DMS114 treated with DMSO at 0.1 percent for 48 hours (cell line): ENCODE measurements around the gene OTOS.

Experiments used
- DNase-seq: peaks from one replicate; lab custom pipeline; 2025; ENCODE audit not compliant: unreplicated experiment; lab: John Stamatoyannopoulos, UW

The OTOS gene

DNA sequence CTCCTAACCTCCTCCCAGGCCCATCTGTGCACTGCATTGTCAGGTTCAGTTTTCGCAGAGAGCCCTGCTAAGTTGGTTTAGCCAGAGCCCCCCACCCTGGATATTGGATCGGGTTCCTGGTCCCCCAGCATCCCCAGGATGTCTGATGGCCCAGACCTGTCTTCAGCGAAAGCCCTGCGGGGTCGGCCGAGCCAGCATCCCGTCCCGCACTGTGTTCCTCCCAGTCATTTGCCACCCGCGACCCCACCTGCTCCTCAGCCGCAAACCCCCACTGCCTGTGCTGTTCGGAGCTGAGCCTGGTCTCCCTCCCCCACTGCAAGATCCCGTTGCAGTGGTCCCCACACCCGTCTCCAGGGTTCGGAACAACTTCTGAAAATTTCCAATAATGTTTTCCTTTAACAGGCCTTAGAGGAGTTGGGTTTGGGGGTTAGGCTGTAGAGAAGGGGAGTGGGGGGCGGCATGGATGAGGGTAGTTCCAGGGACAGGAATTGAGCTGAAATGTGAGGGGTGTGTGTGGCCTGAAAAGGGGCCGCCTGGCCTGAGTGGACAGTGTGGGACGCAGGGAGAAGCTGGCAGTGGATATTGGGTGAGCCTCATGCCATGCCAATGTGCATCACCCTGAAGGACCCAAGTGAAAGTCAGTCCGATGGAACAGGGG is 2.7 kb downstream of the OTOS start:
- DNase-seq = no peak

DNA sequence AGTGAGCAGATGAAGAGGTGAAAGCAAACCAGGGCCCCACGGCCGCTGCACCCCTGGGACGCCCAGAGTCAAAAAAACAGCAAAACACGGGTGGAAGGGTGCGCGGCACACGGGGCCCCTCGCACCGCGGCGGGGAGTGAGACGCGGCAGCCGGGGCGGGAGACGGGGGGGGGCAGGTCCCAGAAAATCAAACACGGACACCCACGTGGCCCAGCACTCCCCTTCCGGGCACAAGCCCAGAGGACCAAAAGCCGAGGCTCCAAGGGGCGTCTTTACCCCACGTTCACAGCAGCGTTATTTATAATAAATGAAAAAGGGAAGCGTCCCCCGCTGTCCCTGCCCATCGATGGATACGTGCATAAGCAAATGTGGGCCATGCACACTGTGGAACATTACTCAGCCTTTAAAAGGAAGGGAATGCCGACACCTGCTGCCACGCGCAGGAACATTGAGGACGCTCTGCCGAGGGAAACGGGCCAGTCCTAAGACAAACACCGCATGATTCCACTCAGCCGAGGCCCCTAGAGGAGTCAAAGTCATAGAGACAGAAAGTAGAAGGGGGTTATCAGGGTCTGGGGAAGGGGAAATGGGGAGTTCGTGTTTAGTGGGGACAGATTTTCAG is 3.7 kb downstream of the OTOS start:
- DNase-seq = no peak

DNA sequence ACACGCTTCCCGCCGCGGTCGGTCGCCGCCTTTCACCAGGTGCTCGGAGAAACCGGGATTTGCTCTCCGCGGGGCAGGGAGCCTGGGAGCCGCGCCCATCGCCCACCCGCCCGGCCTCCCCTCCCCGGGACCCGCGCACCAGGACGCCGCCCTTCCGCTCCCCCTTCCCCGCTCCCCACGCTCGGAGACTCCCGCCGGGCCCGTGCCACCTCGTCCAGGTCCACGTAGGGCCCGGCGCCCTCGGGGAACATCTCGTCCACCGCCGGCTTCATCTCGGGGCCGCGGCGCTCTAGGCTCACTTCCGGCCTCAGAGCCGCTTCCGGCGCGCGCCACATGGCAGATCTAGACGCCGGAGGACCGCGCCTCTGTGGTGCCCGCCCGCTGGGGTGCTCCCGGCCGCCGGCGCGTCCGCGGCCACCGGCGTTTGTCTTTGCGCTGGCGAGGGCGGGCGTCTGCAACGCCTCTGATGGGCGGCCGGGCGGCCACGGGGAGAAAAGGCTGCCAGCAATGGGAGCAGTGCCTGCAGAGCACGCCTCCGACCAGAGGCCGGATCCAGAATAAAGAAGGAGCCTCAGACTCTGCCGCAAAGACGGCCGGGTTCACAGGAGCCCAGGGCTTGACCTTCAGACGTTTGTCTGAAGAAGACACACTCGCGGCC is 4.3 kb downstream of the OTOS start, which contains the start of gene COPS9:
Gene COPS9 (minus strand): TSS at position 293 of the 658 bp plus-strand sequence. CDS start 21 bp downstream, at position 272.
- peak; percentile 69 for DNase-seq

DNA sequence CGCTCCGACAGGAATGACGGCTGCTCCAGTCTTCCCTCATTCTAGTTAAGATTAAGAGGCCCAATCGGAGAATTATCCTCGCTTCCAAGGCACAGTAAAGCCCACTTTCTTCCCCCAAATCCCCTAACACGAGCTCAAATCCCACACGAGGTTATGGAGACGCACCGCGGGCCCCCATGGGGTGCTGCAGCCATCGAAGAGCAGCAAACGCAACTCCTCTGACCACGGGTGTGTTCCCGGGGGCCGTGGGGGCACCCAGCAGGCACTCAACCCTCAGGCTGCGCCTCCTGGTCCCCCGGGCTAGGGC is 4.8 kb downstream of the OTOS start:
- no peak for DNase-seq

DNA sequence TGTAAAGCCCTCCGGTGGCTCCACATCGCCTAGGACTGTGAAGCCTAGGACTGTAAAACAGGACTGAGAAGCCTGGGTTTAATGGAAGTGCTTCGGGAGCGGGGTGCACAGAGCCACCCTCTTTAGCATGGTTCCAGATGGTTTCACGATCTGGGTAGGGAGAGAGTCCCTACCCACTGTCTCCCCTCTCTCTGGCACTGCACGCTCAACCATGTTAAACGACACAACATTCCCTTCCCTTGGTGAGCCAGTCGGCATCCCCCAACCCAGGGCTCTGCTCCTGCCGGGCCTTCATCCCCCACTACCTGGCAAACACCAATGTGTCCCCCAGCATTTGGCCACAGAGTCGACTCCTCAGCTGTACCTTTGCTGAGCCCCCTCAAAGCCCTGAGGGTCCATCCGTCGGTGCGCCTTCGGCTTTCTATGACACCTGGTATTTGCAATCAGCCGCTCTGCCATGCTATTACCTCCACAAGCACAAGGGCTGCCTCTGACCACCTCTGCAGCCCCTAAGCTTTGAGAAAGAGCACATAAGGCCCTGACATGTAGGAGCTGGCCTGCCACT is 5.4 kb downstream of the OTOS start:
- DNase-seq = no peak

DNA sequence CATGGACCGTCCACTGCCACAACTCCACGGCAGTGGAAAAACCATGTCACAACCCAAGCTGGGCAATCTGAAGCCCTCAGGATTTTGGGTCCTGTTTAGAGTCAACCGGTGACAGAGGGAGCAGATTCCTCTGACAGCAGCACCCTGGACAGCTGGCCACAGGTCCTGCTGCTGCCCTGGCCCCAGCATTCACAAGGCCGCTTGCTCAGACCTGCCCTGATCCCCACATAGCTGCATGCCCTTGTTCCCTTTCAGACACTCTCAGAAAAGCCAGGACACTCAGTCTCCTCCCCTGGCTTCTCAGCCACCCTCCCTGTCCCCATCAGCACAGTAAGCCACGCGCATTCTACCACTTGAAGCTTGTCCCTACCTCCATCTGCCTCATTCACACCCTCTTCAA is 6.0 kb downstream of the OTOS start:
- no peak for DNase-seq

DNA sequence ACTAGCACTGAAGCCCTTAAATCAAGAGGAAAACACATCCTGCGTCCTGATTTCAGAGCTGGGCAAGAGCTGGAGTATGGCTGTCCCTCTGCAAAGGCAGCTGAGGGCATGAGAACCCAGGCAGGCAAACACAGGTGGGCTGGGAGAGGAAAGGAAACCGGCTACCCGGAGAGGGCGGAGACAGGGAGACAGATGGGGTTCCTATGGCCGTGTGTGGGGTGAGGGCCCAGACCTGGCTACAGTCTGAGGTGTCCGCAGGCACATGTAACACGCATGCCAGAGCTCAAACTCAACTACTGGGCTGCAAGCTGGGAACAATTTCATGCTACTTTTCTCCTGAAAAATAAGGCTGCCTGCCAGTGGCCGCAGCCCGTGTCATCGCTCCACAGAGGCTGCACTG is 7.1 kb downstream of the OTOS start:
- no peak for DNase-seq

DNA sequence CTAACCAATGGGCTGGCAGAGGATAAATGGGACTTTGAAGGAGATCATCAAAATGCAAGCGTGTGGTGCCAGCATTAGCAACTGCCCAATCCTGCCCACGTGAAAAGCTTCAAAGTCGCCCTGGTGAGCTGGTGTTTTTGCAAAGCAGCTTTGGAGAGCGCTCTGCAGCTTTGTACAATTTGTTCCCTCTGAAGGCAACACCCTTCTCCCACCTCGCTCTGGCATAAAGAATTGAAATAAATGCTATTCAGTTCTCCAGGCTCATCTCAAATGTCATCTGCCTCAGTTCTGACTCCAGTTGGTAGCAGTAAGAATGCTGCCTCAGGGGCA is 7.8 kb downstream of the OTOS start:
- no peak for DNase-seq

DNA sequence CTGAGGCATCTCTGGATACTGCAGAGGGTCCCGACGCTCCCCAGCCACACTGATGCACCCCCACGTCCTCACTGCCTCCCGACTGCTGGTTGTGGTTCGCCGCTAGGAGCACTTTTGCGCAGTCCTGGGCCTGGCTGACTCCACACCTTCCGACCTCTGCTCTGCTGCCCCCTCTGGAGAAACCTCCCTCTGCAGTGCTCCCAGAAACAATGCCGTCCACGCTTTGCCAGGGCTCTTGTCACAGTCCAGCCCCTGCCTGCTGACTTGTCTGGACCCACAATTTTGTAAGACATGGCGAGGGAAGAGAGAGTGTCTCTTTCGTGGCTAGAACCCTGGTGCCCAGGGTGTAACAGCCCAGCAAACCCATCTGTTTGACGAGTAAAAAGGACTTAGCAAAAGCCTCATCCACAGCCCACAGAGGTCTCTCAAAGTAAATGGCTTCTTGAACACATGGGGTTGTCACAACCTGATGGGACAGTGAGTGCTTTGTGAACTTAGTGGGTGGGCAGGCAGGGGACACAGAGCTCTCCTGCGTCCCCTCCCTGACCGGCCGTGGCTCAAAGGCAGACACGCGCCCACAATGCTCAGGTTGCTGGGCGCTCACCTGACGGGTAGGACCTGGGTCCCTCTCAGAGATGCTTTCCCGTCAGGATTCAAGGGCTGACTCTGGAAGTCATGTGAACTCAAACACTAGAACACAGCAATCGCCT is 8.4 kb downstream of the OTOS start:
- no peak for DNase-seq

DNA sequence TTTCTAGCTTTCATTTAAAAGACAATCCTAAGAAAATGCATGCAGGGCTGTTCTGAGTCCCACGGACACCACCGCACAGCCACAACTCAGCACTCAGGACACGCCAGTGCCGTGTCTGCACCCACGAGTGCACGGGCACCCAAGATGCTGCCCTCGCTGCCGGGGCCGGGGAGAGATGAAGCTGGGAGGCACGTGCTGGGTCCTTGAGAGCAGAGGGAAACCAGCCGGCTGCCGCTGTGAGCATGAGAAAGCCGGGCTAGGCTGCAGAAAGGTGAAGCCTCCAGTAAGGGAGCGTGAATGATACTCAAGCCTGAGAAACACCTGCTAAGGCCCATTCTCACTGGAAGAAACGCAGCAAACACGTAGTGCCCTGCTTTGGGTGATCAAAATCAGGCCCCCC is 9.2 kb downstream of the OTOS start:
- DNase-seq = no peak

DNA sequence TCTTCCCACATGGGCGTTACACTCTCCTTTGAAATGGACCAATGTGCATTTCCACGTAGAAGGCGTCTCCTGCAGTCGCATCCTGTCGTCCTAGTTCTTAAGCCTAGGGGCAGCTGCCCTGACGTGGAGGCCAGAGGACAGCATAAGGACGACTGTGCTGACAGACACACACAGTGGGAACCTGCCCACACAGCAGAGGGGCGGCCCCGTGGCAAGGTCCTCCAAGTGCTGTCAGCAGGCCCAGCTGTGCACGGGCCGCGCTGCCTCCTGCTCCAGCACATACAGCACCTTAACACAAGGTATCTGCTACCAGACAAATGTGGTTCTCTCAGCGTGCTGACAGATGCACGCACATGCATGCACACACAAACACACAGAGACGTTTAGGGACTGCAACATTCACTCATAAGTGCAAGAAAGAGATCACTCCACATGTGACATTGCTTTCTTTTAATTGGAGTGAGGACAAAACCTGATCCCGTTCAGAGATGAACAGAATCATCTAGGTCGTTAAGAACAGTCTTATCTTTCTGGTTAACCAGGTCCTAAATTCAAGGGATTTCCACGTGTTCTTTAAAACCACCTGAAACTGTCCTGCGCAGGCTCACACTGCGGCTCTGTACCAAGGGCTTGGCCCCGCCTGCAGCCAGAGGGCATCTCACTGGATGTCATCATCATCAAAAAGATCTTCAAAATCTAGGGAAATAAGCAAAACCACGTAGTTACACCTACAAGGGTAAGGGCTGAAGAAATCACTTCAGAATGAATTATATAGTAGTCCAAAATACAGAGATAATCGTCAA is 9.9 kb downstream of the OTOS start:
- no peak for DNase-seq

DNA sequence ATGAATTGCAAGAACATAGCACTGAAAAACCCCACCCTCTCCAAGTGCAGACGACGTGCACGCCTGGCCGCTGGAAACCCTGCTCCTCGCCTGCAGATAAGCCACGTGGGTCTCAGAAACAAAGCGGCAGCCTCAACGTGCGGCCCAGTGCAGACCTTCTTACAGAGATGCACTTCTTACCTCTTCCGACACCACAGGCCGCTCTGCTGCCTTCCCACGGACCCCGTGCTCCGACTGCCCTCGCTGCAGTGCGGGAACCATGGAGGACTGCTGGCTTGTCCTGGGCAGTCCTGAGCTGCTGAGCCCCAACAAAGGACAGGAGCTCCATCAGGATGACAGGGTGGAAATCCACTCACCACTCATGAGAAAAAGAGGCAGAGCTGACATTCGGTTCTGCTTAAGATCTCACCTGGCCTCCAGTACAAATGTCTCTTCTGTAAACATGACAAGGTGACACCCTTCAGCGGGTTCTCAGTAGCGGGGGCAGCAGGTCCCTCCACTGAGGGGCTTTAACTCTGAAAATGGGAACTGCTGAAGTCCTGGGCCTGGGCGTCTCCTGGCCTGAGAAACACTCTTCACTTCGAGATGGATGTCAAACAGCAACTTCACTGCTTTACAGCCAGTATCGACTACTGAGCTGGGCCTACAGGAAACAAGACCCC is 10.6 kb downstream of the OTOS start:
- no peak for DNase-seq

DNA sequence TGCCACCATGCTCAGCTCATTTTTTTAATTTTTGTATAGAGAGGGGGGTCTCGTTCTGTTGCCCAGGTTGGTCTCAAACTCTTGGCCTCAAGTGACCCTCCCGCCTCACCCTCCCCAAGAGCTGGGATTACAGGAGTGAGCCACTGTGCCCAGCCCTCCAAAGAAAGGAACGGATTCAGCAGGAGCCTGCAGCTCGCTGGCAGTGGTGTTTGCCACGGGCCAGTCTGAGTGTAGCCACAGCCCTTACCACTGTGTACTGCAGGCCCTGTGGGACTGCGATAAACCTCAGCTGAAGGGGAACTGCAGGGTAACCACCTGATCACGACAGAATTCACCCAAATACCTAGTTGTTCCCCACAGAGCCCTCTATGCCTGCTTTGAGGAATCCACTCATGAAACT is 11.1 kb downstream of the OTOS start:
- DNase-seq = no peak

DNA sequence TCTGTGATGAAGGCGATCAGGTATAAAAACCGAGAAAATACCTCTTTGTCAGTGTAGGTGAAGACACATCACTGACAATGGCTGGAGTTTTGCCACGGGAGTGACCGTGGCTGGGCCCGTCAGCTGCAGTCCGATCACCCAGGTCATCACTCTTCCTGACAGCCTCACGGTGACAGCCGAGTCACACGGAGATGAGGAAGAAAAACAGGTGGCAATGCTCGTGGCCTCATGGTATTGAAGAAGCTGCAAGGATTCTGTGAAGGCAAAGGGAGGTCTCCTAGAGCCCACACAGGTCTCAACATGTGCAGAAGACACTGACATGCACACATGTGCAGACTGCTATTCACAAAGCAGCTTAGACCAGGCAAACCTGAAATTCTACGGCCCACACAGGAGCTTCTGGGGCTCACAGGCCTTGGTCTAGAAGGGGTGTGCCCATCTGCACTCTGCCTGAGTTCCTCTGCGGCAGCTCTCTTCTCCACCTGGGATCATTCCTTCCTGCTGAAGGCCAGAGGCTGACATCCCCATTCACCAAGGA is 11.8 kb downstream of the OTOS start:
- no peak for DNase-seq

DNA sequence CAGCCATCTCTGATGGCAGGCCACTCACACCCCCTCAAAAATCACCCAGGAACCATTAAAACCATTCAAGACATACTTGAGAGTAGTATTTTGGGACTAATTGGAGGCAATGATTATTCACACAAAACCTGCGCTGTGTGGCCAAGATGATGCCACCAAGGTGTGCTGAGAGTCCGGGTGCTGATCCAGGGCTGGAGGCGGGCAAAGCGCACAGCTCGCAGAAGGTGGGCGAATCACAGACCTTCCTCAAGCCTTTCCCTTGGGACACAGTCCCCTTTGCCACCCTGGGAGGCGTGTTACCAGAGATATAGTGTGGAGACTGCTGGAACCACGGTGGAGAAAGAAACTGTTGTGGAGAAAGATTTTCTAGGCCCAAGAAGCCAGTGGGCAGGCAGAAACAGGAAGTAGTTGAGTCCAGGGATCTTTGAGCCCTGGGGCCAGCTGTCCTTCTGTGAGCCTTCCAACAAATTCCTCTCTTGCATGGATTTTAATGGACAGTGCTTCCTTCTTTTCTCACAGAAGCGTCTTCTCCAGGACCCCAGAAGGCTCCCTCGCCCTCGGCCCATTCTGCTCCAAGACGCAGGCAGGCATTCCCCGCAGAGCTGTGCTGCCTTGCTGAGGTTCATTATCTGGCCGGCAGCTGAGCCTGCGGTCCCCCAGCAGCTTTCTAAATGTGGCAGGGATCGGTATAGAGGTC is 12.4 kb downstream of the OTOS start:
- DNase-seq = no peak

DNA sequence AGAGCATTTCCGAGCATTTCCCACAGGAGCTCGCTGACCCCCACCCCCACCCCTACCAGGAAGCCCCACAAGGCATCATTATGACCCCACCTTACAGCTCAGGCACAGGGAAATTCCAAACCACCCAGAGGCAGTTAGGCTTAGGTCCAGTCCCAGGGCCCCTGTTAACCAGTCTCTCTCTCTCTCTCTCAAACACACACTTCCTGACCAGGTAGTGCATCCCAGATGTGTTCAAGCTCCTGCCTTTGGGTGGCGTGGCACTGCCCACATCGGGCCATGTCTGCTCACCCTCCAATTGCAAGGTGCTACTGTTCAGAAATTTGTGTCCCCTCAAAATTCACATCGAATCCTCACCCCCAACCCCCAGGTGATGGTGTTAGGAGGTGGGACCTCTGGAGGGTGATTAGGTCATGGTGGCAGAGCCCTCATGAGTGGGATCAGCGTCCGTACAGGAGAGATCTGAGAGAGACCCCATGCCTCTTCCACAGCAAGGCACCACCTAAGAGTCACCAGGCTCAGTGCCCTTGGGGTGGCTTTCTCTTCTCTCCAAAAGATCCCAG is 13.2 kb downstream of the OTOS start:
- no peak for DNase-seq

DNA sequence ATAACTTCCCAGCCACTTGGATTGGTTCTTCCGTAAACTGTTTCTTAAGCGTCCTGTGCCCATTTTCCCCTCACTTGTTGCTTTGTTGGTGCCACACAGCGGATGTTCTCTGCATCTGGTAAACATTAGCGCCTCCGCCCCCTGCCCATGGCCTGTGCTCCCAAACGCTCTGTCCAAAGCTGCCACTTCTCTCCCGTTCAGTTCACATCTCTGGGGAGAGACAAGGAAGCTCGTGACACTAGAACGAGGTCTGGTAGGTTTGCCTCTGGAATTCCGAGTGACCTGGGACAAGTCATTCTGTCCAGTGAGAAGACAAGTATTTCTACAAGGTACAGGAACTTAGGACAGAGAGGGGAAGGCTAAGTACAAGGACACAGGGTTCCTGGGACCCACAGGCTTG is 13.7 kb downstream of the OTOS start:
- DNase-seq = no peak

DNA sequence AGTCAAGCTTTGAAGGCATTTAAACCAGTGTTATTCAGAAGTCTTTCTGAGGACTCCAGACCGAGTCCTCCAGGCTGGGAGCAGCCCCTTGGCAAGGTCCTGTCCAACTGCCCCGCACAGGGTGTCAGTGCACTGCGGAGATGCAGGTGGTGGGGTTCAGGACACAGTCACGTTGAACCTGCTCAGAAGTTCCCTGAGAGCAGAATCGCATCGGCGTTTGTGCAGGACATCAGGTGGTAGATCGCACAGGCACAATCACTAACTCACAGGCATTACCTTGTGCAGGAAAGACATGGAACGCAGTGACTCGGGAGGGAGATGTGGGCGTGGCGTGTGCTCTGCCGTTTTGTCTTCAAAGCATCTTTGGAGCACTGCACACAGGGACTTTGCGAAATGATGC is 14.7 kb downstream of the OTOS start:
- DNase-seq = no peak

DNA sequence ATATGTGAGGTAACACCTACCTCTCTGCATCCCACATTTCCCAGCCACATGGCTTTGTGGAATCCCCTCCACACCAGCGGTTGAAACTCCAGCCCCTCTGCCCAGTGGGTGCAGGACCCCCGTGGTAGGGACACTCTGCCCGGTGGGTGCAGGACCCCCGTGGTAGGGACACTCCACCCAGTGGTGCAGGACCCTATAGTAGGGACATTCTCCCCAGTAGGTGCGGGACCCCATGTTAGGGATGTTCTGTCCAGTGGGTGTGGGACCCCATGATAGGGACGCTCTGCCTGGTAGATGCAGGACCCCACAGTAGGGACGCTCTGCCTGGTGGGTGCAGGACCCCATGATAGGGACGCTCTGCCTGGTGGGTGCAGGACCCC is 15.8 kb downstream of the OTOS start:
- DNase-seq = no peak
